ENCODE data around the gene SBF1.

SBF1 gene

DNA sequence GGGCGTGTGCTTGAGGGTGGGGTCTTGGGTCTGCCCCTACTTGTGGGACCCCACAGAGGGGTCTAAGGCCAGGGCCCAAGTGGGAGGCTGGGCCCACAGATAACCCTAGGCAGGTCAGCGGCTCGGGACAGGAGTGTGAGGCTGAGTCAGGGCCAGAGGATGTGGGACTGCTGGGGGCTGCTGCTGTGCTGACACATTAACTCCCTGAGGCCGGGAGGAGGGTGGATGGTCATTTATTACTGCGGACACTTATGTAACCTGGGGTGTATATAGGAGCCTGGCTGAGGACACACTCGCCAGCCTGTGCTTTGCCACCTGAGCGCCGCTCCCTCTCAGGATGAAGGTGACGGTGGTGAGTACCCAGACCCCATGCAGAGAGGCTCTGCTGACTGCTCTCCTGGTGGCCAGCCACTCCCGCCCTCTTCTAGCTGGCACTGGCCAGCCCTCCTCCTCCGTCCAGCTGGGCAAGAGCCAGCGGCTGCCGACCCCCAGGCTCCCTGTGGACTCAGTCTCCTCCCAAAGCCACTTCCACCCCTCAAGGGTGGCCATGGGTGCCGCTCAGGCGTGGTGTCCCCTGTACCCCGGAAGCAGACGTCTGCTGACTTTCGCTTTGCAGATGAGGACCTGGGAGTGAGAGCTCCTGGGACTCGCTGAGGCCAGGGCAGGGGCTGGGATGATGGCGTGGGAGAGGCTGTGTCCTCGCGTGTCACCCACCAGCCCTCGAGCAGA is 11.9 kb upstream of the SBF1 start, which contains the start of gene MIOX:
TSS of gene MIOX (plus strand) at position 299 of the 729 bp plus-strand sequence. CDS start at position 338, 39 bp downstream.
- H3K27ac ChIP-seq = no peak within 1 kb of the TSS
- H3K4me3 ChIP-seq = no peak within 1 kb of the TSS

DNA sequence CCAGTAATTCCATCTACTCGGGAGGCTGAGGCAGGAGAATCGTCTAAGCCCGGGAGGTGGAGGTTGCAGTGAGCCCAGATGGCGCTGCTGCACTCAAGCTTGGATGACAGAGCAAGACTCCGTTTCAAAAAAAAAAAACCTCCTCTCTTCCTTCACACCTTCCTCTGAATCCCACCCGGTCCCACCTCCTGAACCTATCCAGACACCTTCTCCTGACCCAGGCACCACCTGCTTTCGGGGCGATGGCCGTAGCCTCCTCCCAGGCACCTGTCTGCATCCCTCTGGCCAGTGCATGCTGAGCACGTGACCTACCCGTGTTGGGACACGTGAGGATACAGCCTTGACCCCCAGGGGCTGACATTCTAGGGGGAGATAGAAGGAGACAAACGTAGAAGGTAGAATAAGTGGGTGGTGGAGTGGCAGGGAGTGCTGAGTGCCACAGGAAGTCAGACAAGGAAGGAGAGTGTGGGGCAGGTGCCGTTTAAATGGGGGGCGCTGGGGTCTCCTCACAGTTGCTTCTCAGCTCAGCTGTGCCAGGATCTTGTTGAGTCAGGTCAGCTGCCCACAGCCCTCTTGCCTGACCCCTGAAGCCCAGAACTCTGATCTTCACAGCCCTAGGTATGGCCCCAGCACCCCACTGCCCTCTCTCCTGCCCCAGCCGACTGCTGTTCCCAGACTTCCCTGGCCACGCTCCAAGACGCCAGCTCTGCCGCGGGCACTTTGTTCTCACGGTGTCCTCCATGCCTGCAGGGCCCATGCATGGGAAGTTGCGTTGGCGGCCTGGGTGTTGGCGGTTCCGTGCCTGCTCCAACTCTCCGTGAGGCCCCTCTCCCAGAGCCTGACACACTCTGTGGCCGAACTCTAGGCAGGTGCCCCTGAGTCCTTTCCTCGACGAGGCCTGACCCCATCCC is 10.6 kb upstream of the SBF1 start:
- H3K4me3 ChIP-seq = no peak overlapping the region
- H3K27ac ChIP-seq = no peak overlapping the region

DNA sequence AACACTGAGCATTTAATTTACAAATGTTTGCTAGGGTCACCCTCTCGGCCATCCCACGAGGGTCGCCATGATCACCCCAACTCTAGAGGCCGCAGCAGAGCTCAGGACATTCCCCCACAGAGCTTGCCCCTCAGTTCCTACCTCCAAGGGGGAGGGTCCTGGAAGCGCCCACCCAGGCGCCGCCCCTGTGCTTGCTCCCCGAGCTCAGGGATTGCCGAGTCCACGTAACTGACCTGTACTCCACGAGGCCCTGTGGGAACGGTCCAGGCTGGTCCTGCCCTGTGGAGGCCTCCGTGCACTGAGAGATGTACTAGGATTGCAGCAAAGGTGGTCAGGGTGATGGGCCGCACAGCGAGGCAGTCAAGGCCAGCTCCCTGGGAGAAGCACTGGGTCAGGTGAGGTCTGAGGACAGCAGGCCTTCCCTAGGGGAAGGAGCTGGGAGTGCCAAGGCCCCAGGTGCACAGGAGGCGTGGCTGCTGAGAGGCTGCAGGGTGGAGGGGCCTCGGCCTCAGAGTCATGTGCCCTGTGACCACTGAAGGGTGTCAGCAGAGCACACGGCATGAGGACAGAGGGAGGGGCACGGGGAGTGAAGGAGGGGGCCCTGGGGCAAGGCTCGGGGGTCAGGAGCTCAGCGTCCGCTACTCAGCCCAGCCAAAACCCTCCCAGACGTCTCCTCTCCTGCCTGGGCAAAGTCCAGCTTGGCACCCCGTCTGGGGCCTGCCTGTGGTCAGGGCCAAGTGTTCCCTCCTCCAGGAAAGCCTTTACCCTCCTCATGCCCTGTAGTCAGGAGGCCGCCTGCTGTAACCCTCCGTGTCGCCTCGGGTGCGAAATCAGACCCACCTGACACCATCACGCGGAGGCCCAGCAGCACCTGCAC is 9.4 kb upstream of the SBF1 start:
- Histone ChIP-seq H3K27ac (no peak overlapping the region), H3K4me3 (no peak overlapping the region)

DNA sequence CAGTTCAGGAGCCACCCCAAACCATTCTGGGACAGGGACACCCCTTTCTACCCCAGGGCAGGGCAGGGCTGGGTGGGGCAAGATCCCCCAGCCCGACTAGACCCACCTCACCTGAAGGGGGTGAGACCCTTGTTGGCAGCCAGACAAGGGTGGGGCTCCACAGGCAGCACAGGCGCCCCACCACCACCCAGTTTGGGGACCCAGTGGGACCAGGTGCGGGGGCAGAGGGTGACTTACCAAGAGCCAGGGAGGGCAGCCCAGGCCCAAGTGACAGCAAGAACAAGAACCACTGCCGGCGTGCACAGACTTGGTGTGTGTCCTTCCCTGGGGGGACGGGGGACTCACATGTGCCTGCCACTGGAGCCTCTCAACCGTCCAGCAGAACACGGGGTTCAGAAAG is 8.7 kb upstream of the SBF1 start:
- Histone ChIP-seq H3K4me3 (no peak overlapping the region), H3K27ac (no peak overlapping the region)

DNA sequence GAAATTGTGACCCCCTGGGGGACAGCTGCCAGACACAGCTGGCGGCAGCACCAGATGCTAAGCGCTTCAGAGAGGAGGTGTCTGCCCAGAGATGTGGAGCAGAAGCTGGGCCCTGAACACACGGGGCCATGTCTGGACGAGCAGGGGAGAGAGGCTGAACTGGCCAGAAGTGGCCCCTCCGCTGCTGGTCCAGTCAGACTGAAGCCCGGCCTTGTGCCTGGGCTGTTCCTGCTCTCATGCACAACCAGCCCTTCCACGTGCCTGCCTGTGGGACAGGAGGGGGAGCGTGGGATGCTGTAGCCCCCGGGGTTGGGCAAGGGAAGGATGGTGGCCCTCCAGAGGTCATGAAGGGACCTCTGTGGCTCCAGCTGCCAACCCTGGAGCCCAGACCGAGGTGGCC is 8.3 kb upstream of the SBF1 start:
- Histone ChIP-seq H3K4me3 (no peak overlapping the region), H3K27ac (no peak overlapping the region)

DNA sequence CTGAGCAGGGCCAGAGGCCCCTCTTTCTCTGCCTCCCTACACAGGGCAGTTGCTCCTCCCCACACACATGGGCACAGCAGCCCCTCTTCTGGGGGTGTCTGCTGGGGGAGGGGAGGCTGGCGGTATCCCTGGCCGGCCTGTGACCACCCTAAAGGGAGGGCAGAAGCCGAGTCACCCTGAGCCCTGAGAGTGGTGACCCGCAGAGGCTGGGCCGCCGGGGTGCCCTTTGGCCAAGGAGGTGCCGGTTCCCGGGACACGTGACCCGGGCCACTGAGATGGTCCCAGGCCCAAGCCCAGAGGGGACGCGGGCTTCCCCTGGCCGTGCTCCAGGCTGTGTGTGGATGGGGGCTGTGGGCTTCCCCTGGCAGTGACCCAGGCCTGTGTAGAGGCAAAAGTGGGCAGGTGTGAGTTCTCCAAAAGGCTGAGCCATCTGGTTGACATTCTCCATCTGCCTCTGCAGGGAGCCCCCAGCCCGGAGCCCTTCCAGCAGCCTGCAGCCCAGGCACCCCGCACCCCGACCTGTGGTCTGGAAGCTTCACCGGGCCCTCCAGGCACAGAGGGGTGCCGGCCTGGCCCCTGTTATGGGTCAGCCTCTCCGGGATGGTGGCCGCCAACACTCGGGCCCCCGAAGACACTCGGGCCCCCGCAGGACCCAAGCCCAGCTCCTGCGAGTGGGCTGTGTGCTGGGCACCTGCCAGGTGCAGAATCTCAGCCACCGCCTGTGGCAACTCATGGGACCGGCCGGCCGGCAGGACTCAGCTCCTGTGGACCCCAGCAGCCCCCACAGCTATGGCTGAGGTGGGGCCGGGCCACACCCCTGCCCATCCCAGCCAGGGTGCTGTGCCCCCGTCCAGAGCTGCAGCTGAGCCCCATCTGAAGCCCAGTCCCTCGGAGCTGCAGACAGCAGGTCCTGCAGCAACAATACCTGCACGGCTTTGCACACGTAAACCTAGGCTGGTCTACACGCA is 7.6 kb upstream of the SBF1 start:
- Histone ChIP-seq H3K4me3 (peak overlapping the region; percentile 9 to 48 (median 43)), H3K27ac (peak overlapping the region in 2 of 21 experiments; percentile 9 to 46)

DNA sequence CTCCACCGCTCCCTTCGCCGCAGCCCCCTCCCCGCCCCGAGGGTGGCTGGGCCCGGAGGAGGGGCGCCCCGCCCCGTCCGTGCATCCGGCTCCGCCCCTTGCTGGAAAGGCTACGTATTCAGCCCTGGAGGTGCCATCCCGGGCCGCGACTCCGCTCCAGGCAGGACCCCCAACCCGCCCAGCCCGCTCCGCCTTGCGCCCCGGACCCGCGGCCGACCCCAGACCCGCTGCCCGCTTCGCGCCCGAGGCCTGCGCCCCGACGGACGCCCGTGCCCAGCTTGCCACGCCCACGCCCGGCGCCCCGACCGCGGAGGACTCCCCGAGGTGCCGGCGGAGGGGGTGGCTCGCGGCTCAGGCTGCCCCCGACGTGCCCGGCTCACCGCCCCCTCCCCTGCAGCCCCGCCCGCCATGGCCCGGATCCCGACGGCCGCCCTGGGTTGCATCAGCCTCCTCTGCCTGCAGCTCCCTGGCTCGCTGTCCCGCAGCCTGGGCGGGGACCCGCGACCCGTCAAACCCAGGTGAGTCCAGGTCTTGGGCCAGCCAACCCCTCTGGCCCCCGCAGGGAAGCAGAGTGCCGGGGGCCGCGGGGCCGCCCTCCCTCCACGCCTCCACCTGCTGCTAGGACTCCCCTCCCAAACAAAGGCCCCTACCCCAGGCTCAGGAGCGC is 6.7 kb upstream of the SBF1 start, which contains the start of gene ADM2:
TSS of gene ADM2 (plus strand) at position 104 of the 667 bp plus-strand sequence. CDS start at position 409, 305 bp downstream.
- Histone ChIP-seq H3K27ac (peak within 1 kb of the TSS in 4 of 21 experiments; percentile 7 to 46 (median 22)), H3K4me3 (peak within 1 kb of the TSS; percentile 9 to 48 (median 43))

DNA sequence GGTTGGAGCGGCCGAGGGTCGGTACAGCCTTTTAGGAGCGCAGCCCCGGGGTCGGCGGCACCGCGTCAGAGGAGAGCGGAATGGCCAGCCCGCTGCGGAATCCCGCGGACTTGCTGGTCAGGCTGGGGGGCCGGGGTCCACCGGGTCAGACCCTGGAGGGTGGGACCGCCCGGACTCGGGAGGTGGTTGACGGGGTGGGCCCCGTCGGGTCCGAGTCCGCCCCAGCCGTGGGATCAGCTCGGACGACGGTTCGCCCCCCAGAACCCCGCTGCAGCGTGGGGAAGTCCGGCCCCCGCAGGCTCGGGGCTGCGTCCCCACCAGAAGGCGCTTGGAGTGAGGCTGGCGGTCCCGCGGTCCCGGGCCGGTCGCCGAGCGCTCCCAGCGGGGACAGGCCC is 6.2 kb upstream of the SBF1 start:
- H3K4me3 ChIP-seq = peak overlapping the region; percentile 9 to 48 (median 43)
- peak overlapping the region in 3 of 21 experiments; percentile 7 to 46 (median 36) for H3K27ac ChIP-seq

DNA sequence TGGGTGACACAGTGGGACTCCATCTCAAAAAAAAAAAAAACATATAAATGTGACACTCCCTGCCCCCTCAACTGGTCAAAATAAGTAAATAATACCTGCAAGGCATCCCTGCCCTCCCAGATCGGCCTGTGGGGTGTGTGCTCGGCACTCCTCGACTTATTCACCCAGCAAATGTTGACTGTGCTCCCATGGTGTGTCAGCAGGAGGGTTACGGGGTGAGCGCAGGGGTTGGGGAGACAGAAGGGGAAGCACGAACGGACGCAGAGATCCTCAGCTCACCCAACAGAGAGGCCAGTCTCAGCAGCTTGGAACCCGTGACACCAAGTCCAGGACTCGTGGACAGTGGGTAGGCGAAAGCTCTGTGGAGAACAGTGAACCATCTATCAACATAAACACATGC is 4.9 kb upstream of the SBF1 start:
- Histone ChIP-seq H3K4me3 (no peak overlapping the region), H3K27ac (no peak overlapping the region)

DNA sequence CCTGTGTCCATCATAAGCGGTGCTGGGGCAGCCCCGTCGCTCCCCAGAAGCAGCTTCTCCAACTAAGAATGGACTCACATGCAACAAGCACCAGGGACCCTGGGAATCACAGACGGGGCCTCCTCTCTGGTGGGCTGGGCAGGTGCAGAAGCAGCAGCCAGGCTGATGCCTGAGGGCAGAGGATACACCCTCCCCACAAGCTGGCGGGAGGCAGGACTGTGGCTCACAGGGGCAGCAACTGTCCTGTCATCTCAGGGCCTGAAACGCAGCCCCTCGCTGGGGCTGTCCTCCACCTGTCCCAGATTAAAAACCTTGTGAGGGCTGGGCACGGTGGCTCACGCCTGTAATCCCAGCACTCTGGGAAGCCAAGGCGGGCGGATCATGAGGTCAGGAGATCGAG is 3.1 kb upstream of the SBF1 start:
- Histone ChIP-seq H3K4me3 (no peak overlapping the region), H3K27ac (no peak overlapping the region)

DNA sequence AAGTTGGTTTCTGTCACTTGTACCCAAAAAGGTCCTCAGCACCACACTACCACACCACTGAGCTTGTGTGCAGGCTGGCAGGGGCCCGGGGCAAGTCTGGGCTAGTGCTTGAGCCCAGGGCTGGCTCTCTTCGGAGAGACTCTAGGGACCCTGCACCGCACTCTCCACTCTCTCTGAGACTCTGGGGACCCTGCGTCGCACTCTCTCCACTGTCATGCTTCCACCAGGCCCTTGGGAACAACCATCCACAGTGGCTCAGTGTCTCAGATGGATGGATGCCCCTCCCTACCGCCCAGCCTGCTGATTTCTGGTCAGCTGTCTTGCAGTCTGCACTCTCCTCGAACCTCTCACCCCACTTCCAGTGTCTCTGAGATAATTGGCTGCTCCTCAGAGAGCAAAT is 2.0 kb upstream of the SBF1 start:
- Histone ChIP-seq H3K27ac (no peak overlapping the region), H3K4me3 (no peak overlapping the region)

DNA sequence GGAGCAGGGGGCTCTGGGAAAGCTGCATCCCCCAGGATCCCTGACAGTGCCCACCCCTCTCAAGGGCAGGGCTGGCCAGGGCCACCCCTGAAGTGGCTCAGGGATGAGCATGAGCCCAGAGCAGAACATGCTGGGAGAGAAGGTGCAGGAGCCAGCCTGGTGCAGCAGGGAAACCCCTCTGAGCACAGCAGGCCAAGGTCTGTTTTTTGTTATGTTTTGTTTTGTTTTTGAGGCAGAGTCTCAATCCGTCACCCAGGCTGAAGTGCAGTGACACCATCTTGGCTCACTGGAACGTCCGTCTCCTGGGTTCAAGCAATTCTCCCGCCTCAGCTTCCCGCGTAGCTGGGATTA is 792 bp upstream of the SBF1 start:
- peak overlapping the region in 9 of 21 experiments; percentile 74 to 97 (median 85) for H3K27ac ChIP-seq
- H3K4me3 ChIP-seq = peak overlapping the region; percentile 49 to 94 (median 93)

DNA sequence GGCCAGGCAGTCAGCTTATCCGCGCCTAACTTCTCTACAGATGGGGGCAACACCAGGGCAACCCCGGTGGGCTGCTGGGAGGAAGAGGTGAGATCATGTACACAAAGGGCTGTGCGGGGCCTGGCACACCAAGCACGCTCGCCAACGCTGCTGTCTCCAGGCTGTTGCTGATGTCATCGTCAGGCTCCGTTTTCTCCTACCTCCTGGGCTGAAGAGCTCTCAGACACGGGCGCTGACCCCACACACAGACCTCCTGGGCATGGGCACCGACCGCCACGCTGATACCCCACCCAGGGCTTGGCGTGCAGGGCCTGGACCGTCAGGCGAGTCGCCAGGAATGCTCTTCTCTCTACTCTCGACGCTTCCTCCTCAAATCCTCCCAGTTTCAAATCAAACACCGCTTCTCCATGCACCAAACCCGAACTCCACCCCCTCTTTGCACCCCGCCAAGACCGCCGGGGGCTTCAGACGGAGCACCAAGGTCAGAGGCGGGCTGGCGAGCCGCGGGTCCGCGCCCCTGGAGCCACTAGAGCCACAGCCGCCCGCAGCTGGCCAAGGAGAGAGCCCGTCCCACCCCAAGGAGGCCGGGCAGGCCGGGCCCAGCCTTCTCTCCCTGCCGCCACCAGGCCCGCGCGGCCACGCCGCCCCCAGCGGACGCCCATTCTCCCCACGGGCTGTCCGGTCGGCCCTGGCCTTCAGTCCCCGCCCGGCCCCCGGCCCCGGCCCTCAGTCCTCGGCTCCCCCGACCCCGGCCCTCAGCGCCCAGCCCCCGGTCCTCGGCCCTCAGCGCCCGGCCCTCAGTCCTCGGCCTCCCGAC is 772 bp downstream of the SBF1 start:
- peak overlapping the region; percentile 43 to 97 (median 88) for H3K27ac ChIP-seq
- peak overlapping the region; percentile 49 to 94 (median 93) for H3K4me3 ChIP-seq

DNA sequence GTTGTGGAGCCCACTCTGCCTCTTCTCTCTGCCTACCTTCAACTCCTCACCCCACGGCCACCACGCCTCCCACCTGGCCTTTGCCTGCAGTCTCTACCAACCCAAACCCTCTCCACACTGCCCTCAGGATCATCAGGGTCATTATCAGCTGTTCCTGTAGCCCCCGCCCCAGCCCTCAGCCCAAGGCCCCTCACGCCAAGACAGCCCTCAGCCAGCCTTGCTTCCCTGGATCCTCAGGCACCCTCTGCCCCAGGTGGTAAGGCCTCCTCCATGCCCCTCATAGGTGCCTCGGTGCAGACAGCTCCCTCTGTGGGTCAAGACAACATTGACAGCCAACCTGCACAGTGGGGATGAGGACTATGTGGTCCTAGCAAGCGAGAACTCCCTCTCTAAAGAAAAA is 1.7 kb downstream of the SBF1 start:
- H3K27ac ChIP-seq = peak overlapping the region in 6 of 21 experiments; percentile 85 to 97 (median 94)
- peak overlapping the region in 4 of 7 experiments; percentile 74 to 94 (median 93) for H3K4me3 ChIP-seq

DNA sequence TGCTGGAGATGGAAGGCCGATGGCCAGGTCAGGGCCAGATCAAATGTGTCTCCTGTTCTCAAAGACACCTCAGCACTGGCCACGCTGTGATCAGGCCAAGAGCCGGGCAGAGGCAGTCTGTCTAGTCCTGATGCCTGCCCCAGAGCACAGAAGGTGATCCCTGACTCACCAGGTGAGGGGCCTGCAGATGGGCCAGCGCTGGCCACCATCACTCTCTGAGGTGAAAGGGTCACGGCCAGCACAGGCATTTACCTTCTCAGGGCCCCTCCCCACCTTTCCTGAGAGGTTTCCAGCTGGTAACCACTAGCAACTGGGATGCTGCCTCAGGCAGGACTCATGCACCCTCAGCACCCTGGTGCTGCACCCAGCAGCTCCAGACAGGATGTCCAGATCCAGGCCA is 2.9 kb downstream of the SBF1 start:
- Histone ChIP-seq H3K27ac (peak overlapping the region in 12 of 21 experiments; percentile 31 to 97 (median 80)), H3K4me3 (no peak overlapping the region)

DNA sequence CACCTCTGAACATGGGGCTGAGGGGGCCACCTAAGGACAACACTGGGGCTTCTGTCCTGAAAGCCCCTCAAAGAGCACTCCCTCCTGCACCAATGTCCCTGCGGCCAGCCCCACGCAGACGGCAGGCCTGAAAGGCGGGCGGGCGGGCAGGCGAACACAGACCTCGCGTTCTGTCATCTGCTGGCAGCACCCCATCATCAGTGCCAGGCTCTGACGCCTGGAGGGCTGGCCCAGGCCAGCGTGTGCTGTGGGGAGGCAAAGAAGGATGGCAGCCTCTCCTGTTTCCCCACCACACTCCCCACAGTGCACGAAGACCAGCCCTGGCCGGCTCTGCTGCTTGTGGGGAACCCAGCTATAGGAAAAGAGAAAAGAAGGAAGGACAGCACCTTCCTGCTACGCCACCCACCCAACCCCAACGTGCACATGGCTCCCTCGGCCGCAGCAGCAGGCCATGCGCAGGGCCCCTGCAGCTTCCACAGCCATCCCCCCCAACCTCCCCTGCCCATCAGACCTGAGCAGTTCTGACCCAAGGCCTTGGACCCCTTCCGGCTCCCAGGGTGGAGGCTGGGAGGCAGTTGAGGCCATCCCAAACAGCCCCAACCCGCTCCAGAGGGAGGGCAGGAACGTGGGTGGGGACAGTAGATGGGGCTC is 3.5 kb downstream of the SBF1 start:
- Histone ChIP-seq H3K4me3 (no peak overlapping the region), H3K27ac (peak overlapping the region in 18 of 21 experiments; percentile 52 to 97 (median 76))

DNA sequence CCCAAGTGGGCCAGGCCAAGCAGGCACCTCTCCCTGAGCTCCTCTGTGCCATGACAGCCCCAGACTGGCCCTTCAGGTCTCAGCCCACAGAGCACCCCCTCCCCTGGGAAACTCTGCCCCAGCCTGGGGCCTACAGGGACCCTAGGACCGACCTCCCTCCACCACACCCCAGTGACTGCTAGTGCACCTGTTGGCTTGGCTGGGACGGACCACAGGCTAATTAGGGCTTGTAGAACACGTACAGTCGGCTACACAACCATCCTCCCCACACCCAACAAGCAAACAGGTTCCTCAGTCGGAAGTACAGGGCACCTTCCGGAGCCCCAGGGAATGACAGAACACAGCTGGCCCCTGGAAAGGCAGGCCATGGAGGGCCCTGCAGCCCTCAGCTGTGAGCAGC is 4.3 kb downstream of the SBF1 start:
- H3K27ac ChIP-seq = peak overlapping the region in 20 of 21 experiments; percentile 50 to 97 (median 74)
- H3K4me3 ChIP-seq = no peak overlapping the region
